Cardiac fibroblast (primary cell): Measurements from ENCODE around the gene PTX4.
"Not testable (repeated sequence)": the region's sequence is repeated elsewhere in the genome, so short reads cannot be mapped to it uniquely, and the experiment has no call there.

Experiments used
- DNase-seq, 2 donors: peaks; one replicate each; pipeline versions ENCODE4 v3.0.0 to v3.0.0-alpha.2; 2010; ENCODE audit warnings: low read depth in 2 of 2
- H3K4me3 ChIP-seq, 2 donors: replicated peaks in 1 of 2; 1 replicate in 1 of 2; 2 replicates in 1 of 2; pipeline ENCODE4 v1.5.1; 2011; ENCODE audit warnings: low read depth in 2 of 2, low read length in 2 of 2, mild to moderate bottlenecking in 2 of 2, moderate library complexity in 1 of 2
- CTCF ChIP-seq: IDR thresholded peaks from one replicate; pipeline ENCODE4 v1.5.1; 2011; ENCODE audit warnings: low read depth, mild to moderate bottlenecking, low read length, inconsistent platforms

The PTX4 gene

GRCh38 chr16:1470481-1471251 lies 18.1 kb downstream of the PTX4 start:
- H3K4me3 ChIP-seq, result no peak overlapping the region
- no peak for TF ChIP-seq CTCF
- DNase-seq, result peak; percentile 56 to 60

DNA sequence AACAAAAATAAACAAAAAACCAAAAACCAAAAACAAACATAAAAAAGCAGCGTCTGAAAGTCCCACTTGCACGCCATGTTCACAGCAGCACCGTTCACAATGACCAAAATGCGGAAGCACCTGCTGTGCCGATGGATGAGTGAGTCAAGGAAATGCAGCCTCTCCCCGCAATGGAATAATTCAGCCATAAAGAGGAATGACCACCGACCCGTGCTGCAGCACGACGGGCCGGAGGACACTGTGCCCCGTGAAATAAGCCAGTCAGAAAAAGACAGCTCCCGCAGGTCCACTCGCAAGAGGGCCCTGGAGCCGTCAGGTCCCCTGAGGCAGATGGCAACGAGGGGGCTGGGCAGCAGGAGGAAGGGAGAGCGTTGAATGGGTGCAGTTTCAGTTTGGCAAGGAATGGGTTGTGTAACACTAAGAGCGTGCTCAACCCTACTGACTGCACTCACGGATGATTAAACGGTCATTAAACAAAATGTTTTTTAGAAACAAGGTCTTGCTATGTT lies 19.0 kb downstream of the PTX4 start:
- DNase-seq, result no peak
- no peak for TF ChIP-seq CTCF
- H3K4me3 ChIP-seq, result no peak overlapping the region

DNA sequence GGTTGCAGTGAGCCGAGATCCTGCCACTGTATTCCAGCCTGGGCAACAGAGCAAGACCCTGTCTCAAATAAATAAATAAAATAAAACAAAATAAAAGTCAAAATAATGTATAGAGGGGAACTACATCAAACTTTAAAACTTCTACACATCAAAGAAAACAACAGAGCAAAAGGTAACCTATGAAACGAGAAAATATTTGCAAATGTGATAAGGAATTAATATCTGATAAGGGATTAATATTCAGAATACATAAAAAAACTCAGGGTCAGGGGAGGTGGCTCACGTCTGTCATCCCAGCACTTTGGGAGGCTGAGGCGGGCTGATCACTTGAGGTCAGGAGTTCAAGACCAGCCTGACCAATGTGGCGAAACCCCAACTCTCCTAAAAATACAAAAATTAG lies 19.6 kb downstream of the PTX4 start:
- not testable (repeated sequence) for DNase-seq, H3K4me3 ChIP-seq

DNA sequence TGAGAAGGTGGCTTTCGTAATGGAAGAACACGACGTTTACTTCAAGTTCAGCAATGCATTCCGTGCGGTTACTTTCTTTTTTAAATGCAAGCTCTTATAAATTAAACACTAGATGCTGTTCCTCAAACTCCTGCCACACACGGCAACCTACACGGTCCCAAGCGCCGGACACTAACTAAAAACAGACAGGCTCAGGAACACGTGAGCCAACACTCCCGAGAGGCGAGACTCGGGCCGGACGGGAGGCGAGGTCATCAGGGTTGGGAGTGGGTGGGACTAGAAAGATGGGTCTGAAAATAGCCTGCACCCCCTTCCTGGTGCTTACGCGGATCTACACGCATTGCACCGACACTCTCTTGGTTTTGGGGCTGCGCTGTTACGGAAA lies 20.3 kb downstream of the PTX4 start:
- no peak for TF ChIP-seq CTCF
- H3K4me3 ChIP-seq, result no peak overlapping the region
- DNase-seq, result no peak

- no peak for DNase-seq
- no peak for TF ChIP-seq CTCF
- H3K4me3 ChIP-seq, result no peak overlapping the region
Observed at GRCh38 chr16:1466968-1467521, 21.7 kb downstream of the PTX4 start.

GRCh38 chr16:1466054-1466453 lies 22.7 kb downstream of the PTX4 start:
- H3K4me3 ChIP-seq, result no peak overlapping the region
- TF ChIP-seq CTCF, result no peak
- DNase-seq, result no peak

DNA sequence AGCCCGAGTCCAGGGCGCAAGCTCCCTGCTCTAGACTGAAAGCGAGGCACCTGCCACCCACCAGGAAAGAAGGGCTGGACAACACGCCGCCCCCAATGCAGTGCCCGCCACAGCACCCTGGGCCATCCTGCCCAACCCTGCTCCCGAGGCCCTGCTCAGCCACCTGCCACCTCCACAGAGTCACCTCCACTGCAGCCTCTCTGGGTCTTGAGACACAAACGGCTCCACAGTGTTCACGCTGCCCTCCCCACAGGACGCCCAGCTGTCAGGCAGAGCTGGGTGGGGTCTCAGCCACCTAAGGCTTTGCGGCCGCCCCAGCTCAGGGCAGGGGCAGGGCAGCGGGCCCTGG lies 23.2 kb downstream of the PTX4 start:
- TF ChIP-seq CTCF, result no peak
- DNase-seq, result no peak
- H3K4me3 ChIP-seq, result no peak overlapping the region
